LNCaP clone FGC (cell line): ENCODE measurements around the gene TSGA10IP.

Experiments used
- DNase-seq: peaks from one replicate; pipeline ENCODE4 v3.0.0-alpha.2; 2011; ENCODE audit warnings: low read depth
- H3K4me3 ChIP-seq: 2 replicates; pipeline ENCODE4 v1.5.1; 2011; ENCODE audit warnings: mild to moderate bottlenecking, low read depth, low read length, control low read depth
- CTCF ChIP-seq: IDR thresholded peaks from 2 replicates; pipeline ENCODE4 v1.5.1; 2012; ENCODE audit warnings: mild to moderate bottlenecking; ENCODE audit not compliant: control insufficient read depth, insufficient read depth; ENCODE audit errors: extremely low read depth

Gene TSGA10IP

DNA sequence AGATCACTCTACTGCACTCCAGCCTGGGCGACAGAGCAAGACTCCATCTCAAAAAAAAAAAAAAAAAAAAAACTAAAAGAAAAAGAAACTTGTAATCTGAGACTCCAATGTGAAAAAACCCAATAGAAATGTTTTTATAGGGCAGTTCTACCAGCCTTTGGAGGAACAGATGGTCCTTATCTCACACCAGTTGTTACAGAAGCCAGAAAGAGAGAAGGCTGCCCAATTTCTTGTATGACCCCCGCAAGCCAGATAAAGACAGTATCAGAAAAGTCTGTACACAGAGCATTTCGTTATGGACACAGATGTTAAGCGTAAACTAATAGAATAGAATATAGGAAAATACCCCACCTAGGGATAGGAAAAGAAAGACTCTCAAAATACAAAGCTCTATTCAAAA, 11.3 kb upstream of the TSGA10IP start:
- no peak for TF ChIP-seq CTCF
- no peak for DNase-seq

DNA sequence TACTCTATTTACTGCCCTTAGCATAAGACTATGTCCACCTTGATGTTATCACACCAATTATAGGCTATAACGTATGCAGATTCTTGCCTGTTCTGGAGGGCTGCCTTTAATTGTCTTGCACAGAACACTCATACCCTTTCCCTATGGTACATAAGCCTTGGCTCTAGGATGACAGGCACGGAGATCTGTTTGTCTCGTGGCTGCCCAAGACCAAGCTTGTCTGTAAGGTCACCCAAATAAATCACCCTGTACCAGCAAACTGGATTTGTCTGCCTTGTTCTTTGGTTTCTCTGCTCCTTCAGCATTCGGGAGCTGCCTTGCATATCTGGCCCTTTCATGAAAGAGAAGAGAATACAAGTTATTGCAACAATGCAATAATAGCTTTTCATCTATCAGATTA, 7.5 kb upstream of the TSGA10IP start:
- no peak overlapping the region for H3K4me3 ChIP-seq
- TF ChIP-seq CTCF = no peak
- DNase-seq = no peak

More for the DNA sequence above, 11.3 kb upstream of the TSGA10IP start:
- H3K4me3 ChIP-seq = no peak overlapping the region

GRCh38 chr11:65941720-65942310, 3.5 kb upstream of the TSGA10IP start:
- DNase-seq = no peak
- no peak overlapping the region for H3K4me3 ChIP-seq
- no peak for TF ChIP-seq CTCF

DNA sequence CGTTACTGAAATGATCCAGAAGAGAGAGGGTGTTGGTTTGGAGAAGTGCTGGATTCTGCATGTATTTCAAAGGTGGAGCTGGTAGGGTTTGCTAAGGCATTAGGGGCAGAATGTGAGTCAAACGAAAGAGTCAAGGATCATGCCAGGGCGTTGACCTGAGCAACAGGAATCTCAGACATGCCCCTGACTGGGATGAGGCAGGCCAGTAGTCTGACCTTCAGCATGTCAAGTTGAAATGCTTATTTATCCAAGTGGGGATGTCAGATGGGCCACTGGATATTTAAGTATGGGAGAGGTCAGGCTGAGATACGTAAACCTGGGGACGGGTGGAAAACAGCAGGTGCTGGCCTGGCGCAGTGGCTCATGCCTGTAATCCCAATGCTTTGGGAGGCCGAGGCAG, 2.7 kb upstream of the TSGA10IP start:
- H3K4me3 ChIP-seq = no peak overlapping the region
- TF ChIP-seq CTCF = no peak
- no peak for DNase-seq

DNA sequence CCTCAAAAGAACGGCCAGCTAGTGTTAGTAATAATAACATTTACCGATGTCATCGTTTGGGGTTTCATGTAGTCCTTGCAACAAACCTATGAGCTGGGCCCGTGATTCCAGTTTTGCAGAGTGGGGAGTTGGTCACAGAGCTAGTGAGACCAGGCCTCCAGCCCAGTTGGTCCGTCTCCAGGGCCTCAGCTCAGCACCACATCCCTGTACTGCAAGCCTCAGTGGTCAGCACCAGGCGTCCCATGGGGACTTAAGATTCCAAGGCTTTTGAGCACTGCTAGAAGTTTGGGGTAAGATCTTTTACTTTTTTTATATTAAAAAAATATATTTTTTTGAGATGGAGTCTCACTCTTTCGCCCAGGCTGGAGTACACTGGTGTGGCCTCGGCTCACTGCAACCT, 1.1 kb upstream of the TSGA10IP start:
- no peak for TF ChIP-seq CTCF
- H3K4me3 ChIP-seq = no peak overlapping the region
- DNase-seq = no peak

- TF ChIP-seq CTCF = no peak
- H3K4me3 ChIP-seq = no peak overlapping the region
- DNase-seq = no peak
These were observed 513 bp upstream of the TSGA10IP start for GRCh38 chr11:65944767-65945166.

DNA sequence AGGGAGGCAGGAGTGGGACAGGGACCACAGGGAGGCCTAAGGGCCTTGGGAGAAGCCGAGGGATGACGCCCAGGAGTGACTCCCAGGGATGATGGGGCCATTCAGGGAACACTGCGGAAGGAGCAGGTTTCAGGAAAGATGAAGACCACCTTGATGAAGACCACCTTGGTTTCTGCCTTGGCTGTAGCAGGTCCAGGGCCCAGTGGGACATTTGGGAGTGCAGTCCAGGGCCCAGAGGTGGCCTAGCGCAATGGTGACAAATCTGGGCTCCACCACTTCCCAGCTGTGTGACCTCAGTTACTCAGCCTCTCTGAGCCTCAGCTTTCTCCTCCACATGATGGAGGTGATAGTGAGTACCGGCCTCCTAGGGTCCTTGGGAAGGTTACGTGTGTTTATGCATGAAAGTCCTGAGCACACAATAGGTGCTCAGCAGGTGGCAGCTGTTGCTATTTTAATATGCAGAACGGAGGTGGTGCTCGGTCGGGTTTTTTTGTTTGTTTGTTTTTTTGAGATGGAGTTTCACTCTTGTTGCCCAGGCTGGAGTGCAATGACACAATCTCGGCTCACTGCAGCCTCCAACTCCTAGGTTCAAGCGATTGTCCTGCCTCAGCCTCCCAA, 770 bp downstream of the TSGA10IP start:
- DNase-seq = no peak
- H3K4me3 ChIP-seq = no peak overlapping the region
- TF ChIP-seq CTCF = no peak
